HCT116 (cell line): ENCODE measurements around the gene SCFD2.

ENCODE experiments used
- CEBPB ChIP-seq: IDR thresholded peaks from 2 replicates; pipeline ENCODE4 v1.6.1; 2012; ENCODE audit warnings: low read depth
- EZH2 ChIP-seq: fragments of 200-600 bp; sonication (generic); IDR thresholded peaks from 2 replicates; pipeline ENCODE4 v1.6.1; 2017; ENCODE audit warnings: antibody characterized with exemption, mixed run types
- POLR2A ChIP-seq: IDR thresholded peaks from 2 replicates; pipeline ENCODE4 v1.7.0; 2011; ENCODE audit warnings: borderline replicate concordance; ENCODE audit not compliant: insufficient read depth, insufficient read length; ENCODE audit errors: extremely low read depth
- POLR2AphosphoS5 ChIP-seq: IDR thresholded peaks from 2 replicates; pipeline ENCODE4 v1.6.1; 2011; ENCODE audit warnings: mild to moderate bottlenecking, low read depth, low read length, moderate library complexity
- RAD21 ChIP-seq: IDR thresholded peaks from 2 replicates; pipeline ENCODE4 v1.6.1; 2012; ENCODE audit warnings: low read depth, mild to moderate bottlenecking
- SIN3A ChIP-seq: IDR thresholded peaks from 2 replicates; pipeline ENCODE4 v1.6.1; 2012; ENCODE audit warnings: low read depth
- SP1 ChIP-seq: IDR thresholded peaks from 2 replicates; pipeline ENCODE4 v1.6.1; 2012; ENCODE audit warnings: low read depth
- YY1 ChIP-seq: IDR thresholded peaks from 2 replicates; pipeline ENCODE4 v1.6.1; 2011; ENCODE audit warnings: low read length, low read depth, moderate library complexity, mild to moderate bottlenecking; ENCODE audit not compliant: insufficient replicate concordance; ENCODE audit errors: extremely low read depth
- ZNF274 ChIP-seq: fragments of 200-500 bp; sonication (Bioruptor generic); IDR thresholded peaks from 2 replicates; pipeline ENCODE4 v1.6.1; 2014; ENCODE audit warnings: mild to moderate bottlenecking, low read depth, low read length, inconsistent platforms
- TF ChIP-seq, protein P1 (sequence below), 3 experiments: fragments of 200-600 bp in 1 of 3; sonication (generic) in 1 of 3; IDR thresholded peaks in 2 of 3; conservative IDR thresholded peaks in 1 of 3; 2 replicates each; pipeline ENCODE4 v1.5.1; 2012 to 2017; ENCODE audit warnings: low read depth in 2 of 3, low read length in 2 of 3, antibody characterized with exemption in 1 of 3, borderline replicate concordance in 1 of 3, control low read depth in 1 of 3, mild to moderate bottlenecking in 1 of 3, mixed read lengths in 1 of 3, mixed run types in 1 of 3, moderate library complexity in 1 of 3; ENCODE audit not compliant: insufficient read depth in 1 of 3
- TF ChIP-seq, protein P2 (sequence below): IDR thresholded peaks from 2 replicates; pipeline ENCODE4 v1.6.1; 2012
- TF ChIP-seq, protein P3 (sequence below): IDR thresholded peaks from 2 replicates; pipeline ENCODE4 v1.6.1; 2012; ENCODE audit warnings: low read depth
- TF ChIP-seq, protein P4 (sequence below): IDR thresholded peaks from 2 replicates; pipeline ENCODE4 v1.6.1; 2012

DNA sequence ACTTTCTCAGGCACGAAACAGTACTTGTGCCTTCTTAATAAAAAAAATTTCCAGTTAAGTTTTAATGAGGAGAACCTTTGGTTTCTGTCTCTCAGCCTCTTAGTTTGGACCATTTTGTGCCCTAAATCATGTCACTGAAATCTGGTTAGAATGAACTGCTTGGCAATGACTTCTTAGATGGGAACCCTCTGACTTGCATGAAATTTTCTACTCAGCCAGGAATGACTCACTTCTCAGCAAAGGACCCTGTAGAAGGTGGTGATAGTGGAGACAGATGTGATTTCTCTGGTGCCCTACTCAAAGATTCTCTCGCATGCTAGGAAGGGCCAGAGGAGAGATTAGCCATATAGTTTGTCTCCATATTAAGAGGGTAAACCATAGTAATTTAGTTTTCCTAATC is 453.3 kb downstream of the SCFD2 start:
- TF ChIP-seq, protein P1, sequence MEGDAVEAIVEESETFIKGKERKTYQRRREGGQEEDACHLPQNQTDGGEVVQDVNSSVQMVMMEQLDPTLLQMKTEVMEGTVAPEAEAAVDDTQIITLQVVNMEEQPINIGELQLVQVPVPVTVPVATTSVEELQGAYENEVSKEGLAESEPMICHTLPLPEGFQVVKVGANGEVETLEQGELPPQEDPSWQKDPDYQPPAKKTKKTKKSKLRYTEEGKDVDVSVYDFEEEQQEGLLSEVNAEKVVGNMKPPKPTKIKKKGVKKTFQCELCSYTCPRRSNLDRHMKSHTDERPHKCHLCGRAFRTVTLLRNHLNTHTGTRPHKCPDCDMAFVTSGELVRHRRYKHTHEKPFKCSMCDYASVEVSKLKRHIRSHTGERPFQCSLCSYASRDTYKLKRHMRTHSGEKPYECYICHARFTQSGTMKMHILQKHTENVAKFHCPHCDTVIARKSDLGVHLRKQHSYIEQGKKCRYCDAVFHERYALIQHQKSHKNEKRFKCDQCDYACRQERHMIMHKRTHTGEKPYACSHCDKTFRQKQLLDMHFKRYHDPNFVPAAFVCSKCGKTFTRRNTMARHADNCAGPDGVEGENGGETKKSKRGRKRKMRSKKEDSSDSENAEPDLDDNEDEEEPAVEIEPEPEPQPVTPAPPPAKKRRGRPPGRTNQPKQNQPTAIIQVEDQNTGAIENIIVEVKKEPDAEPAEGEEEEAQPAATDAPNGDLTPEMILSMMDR (IDR thresholded peaks at IDR 0.05 in 2 of 3, conservative IDR thresholded peaks at IDR 0.05 in 1 of 3; ENCODE audit: borderline replicate concordance in 1 of 3, insufficient read depth in 1 of 3, low read depth in 2 of 3, low read length in 2 of 3) = no peak
- TF ChIP-seq POLR2A (no peak), RAD21 (no peak), ZNF274 (no peak), EZH2 (no peak), SIN3A (no peak), SP1 (no peak), CEBPB (no peak), YY1 (no peak), POLR2AphosphoS5 (no peak)
- TF ChIP-seq, protein P2, sequence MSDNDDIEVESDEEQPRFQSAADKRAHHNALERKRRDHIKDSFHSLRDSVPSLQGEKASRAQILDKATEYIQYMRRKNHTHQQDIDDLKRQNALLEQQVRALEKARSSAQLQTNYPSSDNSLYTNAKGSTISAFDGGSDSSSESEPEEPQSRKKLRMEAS = no peak
- TF ChIP-seq, protein P3, sequence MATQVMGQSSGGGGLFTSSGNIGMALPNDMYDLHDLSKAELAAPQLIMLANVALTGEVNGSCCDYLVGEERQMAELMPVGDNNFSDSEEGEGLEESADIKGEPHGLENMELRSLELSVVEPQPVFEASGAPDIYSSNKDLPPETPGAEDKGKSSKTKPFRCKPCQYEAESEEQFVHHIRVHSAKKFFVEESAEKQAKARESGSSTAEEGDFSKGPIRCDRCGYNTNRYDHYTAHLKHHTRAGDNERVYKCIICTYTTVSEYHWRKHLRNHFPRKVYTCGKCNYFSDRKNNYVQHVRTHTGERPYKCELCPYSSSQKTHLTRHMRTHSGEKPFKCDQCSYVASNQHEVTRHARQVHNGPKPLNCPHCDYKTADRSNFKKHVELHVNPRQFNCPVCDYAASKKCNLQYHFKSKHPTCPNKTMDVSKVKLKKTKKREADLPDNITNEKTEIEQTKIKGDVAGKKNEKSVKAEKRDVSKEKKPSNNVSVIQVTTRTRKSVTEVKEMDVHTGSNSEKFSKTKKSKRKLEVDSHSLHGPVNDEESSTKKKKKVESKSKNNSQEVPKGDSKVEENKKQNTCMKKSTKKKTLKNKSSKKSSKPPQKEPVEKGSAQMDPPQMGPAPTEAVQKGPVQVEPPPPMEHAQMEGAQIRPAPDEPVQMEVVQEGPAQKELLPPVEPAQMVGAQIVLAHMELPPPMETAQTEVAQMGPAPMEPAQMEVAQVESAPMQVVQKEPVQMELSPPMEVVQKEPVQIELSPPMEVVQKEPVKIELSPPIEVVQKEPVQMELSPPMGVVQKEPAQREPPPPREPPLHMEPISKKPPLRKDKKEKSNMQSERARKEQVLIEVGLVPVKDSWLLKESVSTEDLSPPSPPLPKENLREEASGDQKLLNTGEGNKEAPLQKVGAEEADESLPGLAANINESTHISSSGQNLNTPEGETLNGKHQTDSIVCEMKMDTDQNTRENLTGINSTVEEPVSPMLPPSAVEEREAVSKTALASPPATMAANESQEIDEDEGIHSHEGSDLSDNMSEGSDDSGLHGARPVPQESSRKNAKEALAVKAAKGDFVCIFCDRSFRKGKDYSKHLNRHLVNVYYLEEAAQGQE = no peak
- TF ChIP-seq, protein P4, sequence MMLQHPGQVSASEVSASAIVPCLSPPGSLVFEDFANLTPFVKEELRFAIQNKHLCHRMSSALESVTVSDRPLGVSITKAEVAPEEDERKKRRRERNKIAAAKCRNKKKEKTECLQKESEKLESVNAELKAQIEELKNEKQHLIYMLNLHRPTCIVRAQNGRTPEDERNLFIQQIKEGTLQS = no peak
